ENCODE measurements around the gene ZDHHC22.

Gene ZDHHC22

DNA sequence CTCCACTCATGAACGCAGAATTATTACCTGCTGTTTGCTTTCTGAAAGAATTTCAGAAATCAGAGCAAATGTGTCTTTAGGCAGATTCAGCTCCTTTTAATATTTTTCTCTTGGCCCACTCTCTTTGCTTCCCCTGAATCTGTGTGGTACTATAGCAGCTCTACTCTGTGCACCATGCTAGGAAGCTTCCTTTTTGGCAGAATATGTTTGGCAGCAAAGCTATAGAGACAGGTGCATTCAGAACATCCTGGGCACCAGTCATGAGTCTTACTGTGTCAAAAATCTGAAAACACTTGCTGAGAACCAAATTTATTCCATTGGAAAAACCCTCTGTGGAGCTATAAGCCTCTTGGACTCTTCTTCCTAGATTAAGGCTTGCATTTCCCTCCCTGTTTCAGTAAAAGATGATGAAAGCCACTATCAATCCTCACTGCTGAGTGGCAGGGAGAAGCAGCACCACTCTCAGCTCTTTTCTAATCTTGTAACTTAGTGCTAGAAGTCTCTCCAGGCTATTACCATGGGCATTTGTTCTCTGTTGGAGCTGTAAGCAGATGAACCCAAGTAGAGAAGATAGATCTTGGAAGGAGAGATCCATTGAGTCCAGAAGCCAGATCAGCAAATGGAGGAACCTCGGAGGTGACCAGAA lies 25.3 kb downstream of the ZDHHC22 start:
- H3K27ac ChIP-seq (ENCODE audit: low read depth, low read length) = no peak overlapping the region
- no peaks in the 10 kb centered on the region for H4K20me1 ChIP-seq (ENCODE audit: low read depth, low read length)
- no peak overlapping the region for H3K9ac ChIP-seq (ENCODE audit: low read length)
- peaks cover 10% of the 10 kb centered on the region for H3F3A ChIP-seq (ENCODE audit: insufficient read depth)
- TF ChIP-seq CTCF (IDR thresholded peaks at IDR 0.05; ENCODE audit: insufficient read depth, low read length, poor library complexity, severe bottlenecking) (no peak), EZH2phosphoT487 (conservative IDR thresholded peaks at IDR 0.05; ENCODE audit: low read length) (no peak)
- no peak overlapping the region for H3K4me2 ChIP-seq (ENCODE audit: low read depth, low read length, poor library complexity, severe bottlenecking)
- no peaks in the 10 kb centered on the region for H3K27me3 ChIP-seq (ENCODE audit: low read length)
- H3K36me3 ChIP-seq (ENCODE audit: low read length) = 0 out of 2 replicates have a peak, but pooled peaks cover 5% of the 10 kb centered on the region
- no peak overlapping the region for H3K4me3 ChIP-seq (ENCODE audit: insufficient read depth, low read length, poor library complexity, severe bottlenecking)
- H3K9me3 ChIP-seq (ENCODE audit: insufficient read depth, low read length) = no peaks in the 10 kb centered on the region
- H2AFZ ChIP-seq (ENCODE audit: low read depth, low read length, severe bottlenecking) = no peak overlapping the region
- no peaks in the 10 kb centered on the region for H3K9me2 ChIP-seq (replicated peaks; ENCODE audit: insufficient read depth, low read length)
- no peaks in the 10 kb centered on the region for H3K79me2 ChIP-seq (ENCODE audit: insufficient read depth, low read length)

GRCh38 chr14:77114609-77115008 lies 27.0 kb downstream of the ZDHHC22 start:
- Histone ChIP-seq H3K27ac (ENCODE audit: low read depth, low read length) (no peak overlapping the region), H3K79me2 (ENCODE audit: insufficient read depth, low read length) (no peaks in the 10 kb centered on the region), H3K9ac (ENCODE audit: low read length) (no peak overlapping the region), H3K9me2 (replicated peaks; ENCODE audit: insufficient read depth, low read length) (no peaks in the 10 kb centered on the region), H3K4me2 (ENCODE audit: low read depth, low read length, poor library complexity, severe bottlenecking) (no peak overlapping the region), H2AFZ (ENCODE audit: low read depth, low read length, severe bottlenecking) (no peak overlapping the region), H4K20me1 (ENCODE audit: low read depth, low read length) (no peaks in the 10 kb centered on the region), H3K9me3 (ENCODE audit: insufficient read depth, low read length) (no peaks in the 10 kb centered on the region), H3K4me3 (ENCODE audit: insufficient read depth, low read length, poor library complexity, severe bottlenecking) (no peak overlapping the region), H3K27me3 (ENCODE audit: low read length) (no peaks in the 10 kb centered on the region), H3F3A (ENCODE audit: insufficient read depth) (no peaks in the 10 kb centered on the region), H3K36me3 (ENCODE audit: low read length) (0 out of 2 replicates have a peak, but pooled peaks cover 5% of the 10 kb centered on the region)
- TF ChIP-seq CTCF (IDR thresholded peaks at IDR 0.05; ENCODE audit: insufficient read depth, low read length, poor library complexity, severe bottlenecking) (no peak), EZH2phosphoT487 (conservative IDR thresholded peaks at IDR 0.05; ENCODE audit: low read length) (no peak)

- Histone ChIP-seq H3K79me2 (ENCODE audit: insufficient read depth, low read length) (no peaks in the 10 kb centered on the region), H3K27me3 (ENCODE audit: low read length) (no peaks in the 10 kb centered on the region), H4K20me1 (ENCODE audit: low read depth, low read length) (no peaks in the 10 kb centered on the region), H2AFZ (ENCODE audit: low read depth, low read length, severe bottlenecking) (no peak overlapping the region), H3K27ac (ENCODE audit: low read depth, low read length) (no peak overlapping the region), H3K4me3 (ENCODE audit: insufficient read depth, low read length, poor library complexity, severe bottlenecking) (no peak overlapping the region), H3K36me3 (ENCODE audit: low read length) (0 out of 2 replicates have a peak, but pooled peaks cover 5% of the 10 kb centered on the region), H3K9ac (ENCODE audit: low read length) (no peak overlapping the region), H3K4me2 (ENCODE audit: low read depth, low read length, poor library complexity, severe bottlenecking) (no peak overlapping the region), H3F3A (ENCODE audit: insufficient read depth) (no peaks in the 10 kb centered on the region), H3K9me2 (replicated peaks; ENCODE audit: insufficient read depth, low read length) (no peaks in the 10 kb centered on the region), H3K9me3 (ENCODE audit: insufficient read depth, low read length) (no peaks in the 10 kb centered on the region)
- TF ChIP-seq CTCF (IDR thresholded peaks at IDR 0.05; ENCODE audit: insufficient read depth, low read length, poor library complexity, severe bottlenecking) (no peak), EZH2phosphoT487 (conservative IDR thresholded peaks at IDR 0.05; ENCODE audit: low read length) (no peak)
Measured at GRCh38 chr14:77113644-77114043, 27.9 kb downstream of the ZDHHC22 start.
